ENCODE measurements around the gene DIPK1B.

DIPK1B gene

GRCh38 chr9:136686794-136687711 lies 25.3 kb upstream of the DIPK1B start, which contains the start of gene AGPAT2:
AGPAT2 (minus strand) TSS chr9:136687457; CDS start chr9:136687357, 100 bp downstream.
- peak; percentile 90 for DNase-seq

- DNase-seq, result peak; percentile 46
Observed at GRCh38 chr9:136687721-136688223, 24.6 kb upstream of the DIPK1B start.

DNA sequence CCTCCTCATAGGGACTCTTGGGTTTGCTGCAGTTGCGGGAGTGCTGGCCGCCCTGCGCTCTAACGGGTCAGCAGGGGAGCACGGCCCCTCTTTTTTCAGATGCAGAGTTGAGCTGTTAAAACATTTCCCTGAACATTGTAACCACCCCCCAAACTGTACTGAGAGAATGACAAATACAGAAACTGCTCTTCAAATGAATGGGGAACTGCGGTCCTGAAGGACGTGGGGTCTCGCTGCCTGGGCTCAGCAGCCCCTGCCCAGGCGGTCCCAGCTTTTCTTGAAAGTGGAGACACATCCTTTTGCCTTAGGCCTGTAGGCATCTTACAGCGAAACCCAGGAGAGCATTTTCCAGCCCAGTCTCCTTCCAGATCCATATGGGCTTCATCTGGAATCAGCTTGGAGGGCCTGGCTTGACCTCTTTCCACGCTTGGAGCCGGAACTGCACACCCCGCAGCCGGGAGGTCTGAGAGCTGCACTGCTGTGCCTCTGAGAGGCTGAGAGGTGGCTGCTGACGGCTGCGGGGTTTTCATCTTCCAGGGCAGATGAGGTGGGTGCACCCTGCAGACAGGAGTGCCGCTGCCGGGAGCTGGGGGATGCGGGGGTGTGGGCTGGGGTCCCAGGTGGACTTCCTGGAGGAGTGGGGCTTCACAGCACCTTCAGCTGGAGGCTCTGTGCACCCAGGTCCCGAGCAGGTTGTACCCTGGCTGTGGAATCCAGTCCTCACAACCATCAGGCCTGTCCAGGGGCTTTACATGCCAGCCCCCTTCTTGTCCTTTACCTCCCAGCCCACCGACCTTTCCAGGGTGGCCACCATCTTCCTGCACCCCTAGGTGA lies 23.9 kb upstream of the DIPK1B start:
- DNase-seq, result peak; percentile 35

DNA sequence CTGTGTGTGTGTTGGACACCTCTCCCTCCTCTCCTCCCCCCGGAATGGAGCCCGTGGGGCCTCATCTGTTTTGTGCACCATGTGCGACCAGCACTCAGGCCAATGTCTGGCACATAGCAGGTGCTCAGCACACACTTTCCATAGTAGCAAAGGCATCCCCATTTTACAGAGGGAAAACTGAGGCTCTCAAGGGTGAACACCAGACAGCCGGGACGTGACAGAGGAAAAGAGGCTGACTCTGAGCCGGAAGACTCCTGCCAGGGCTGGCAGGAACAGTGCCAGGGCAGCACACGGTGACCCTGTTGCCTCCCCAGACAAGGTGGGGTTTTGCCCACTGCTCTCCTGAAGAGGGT lies 23.3 kb upstream of the DIPK1B start:
- DNase-seq, result no peak

GRCh38 chr9:136690104-136690805 lies 22.1 kb upstream of the DIPK1B start:
- no peak for DNase-seq

- DNase-seq, result no peak
Observed at GRCh38 chr9:136690806-136691261, 21.5 kb upstream of the DIPK1B start.

DNA sequence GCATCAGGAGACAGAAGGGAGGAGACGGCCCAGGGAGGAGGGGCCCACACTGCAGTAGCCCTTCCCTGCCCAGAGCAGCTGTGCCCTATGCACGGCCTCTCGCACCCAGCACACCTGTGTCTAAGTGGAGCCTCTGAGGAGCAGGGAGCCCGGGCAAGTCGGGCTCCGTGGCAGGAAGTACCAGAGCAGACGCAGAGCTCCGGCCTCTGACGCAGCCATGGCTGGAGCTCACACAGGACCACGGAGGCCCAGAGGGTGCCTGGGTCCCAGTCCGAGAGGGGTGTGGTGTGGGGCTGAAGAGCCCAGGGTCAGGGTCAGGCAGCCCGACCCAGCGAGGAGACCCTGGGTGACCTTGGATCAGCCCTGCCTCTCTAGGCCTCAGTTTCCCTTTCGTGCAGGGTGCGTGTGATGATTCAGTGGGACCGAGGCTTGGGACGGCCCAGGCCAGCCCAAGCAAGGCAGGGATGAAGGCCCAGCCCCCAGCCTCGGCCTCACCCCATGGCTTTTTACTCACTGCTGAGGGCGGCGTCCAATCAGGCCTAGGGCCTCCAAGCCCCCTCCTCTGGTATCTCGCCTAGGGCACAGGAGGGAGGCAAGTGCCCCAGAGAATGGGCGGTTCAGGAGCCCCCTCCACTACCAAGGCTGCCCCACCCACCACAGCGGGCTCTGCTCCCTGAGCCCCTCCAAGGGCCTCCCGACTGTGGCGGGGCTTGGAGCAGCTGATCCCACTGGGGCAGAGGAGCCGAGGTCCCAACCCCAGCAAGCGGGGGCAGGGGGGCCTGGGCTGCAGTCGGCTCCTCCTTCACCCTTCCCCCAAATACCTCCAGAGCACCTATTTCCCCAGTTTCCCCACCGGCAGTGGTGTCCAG lies 20.8 kb upstream of the DIPK1B start:
- DNase-seq, result no peak

DNA sequence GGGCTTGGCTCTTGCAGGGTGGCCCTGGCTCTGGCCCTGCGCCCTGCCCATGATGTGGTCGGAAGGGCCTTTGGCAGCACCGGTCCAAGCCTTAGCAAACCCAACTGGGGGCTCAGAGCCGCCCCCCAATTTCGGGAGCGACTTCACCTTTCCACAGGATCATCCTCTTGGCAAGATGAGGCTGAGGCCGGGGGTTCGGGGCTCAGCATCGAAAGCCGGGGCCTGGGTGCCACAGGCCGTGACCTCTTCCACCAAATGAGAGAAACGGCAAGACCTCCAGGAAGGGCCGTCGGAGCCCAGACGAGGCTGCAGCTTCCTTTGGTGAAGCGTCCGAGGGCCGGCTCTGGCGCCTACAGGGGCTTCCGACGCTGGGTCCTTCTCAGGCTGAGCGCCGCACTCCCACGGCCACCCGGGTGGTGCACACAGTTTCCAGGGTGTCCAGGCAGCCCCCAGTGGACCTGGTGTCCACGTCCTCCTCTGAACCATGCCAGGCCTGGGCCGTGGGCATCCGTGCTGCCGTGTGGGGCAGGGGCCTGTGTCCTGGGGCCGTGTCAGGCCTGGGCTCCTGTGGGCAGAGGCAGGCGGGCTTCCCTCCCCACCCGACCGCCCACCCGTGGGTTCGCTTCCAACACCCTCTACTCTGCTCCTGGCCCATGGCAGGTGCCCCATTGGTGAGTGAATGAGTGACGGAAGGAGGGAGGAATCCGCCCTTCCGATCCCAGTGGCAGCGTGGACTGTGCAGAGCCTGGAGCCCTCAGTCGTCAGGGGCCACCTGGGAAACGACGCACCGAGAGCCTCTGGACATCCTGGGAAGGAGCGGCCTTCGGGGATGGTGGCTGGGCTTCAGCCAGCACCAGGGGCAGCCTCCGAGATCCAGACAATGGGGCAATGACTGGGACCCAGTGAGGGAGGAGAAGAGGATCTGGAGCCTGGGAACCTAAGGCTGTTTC lies 19.9 kb upstream of the DIPK1B start:
- DNase-seq, result no peak

DNA sequence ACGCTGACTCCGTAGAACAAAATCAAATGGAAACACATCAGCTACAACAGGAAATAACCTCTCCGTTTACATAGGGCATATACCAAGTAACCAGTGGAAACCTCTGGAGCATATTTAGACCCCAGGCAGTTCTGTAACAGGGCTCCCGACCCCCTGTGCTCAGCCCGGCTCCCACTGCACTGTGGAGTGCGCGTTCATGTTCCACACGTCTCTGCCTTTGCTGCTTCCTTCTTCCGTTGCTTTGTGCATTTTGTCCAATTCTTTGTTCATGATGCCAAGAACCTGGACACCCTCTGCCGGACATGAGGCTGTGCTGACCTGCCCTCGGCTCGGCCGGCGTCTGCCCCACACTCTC lies 19.3 kb upstream of the DIPK1B start:
- no peak for DNase-seq

DNA sequence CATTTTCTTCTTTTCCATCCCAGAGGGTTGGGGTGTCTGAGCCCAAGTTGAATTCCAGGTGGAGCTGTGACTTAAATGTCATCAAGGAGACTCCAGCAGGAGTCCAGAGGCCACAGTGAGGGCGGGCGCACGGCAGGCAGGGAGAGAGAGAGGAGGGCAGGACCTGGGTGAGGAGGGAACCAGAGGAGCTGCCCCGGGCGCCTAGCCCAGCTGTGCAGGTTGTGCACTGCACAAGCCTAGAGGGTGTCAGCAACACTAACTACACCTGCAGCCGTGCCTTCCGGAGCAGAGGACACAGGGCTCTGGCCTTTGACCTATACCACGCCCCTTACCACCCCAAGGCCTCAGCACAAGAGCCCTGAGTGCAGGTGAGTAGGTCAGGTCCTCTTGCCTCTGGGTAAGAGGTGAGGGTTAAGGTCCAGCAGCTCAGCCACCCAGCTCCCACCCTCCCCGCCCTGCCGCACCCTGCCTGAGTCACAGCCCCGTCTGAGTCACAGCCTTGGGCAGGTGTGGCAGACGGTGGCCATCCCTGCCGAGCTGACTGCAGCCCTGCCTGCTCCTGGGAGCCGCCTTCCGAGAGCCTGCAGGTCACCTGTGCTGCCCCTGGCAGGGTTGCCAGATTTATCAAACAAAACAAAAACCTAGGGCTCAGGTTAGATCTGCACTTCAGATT lies 18.7 kb upstream of the DIPK1B start:
- DNase-seq, result no peak

DNA sequence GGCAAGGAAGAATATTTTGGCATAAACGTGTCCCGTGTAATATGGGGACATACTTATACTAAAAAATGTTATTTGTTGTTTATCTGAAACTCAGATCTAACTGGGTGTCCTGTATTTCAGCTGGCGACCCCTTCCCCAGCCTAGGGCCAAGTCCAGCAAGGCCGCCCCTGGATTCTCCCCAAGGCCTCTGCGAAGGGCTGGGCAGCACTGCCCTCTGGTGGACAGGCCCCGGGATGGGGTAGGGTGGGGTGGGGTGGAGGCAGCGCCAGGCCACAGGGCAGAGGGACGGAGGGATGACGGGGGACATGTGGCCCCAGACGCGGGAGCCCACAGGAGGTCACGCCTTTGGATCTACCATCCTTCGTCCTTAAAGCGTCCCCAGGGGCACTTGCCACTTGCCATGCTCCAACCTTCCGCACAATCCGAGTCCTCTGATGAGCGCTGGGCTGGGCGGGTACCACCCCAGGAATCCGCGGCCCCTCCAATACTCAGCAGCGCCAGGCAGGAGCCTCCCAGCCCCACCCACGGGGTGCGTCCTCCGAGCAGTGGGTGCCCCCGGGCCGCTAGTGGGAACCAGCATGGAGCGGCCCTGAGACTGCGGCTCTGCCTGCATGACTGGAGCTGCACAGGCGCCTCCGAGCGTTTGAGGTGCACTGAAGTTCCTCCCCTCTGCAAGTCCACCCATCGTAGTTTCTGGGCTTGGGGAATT lies 18.1 kb upstream of the DIPK1B start:
- DNase-seq, result peak; percentile 84

- DNase-seq, result no peak
Observed at GRCh38 chr9:136694872-136695247, 17.5 kb upstream of the DIPK1B start.

GRCh38 chr9:136695435-136695895 lies 16.9 kb upstream of the DIPK1B start:
- DNase-seq, result no peak

DNA sequence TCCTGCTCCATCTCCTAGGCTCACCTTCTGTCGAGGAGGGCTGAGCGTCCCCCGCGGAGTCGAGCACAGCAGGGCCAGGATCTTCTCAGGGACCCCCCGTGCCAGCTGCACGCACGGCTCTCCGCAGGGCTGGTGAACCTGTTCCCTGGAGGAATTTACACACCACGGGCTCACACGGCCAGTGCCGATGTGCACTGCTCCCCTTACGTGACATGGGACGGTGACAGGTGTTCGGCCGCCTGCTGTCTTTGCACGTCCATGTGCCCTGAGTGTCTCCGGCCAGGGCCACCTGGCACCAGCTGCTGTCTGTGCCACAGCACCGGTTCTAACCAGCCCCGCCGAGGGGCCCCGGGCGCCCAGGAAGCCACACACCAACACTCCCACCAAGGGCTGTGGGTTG lies 16.4 kb upstream of the DIPK1B start:
- DNase-seq, result no peak

- DNase-seq, result peak; percentile 15
Observed at GRCh38 chr9:136696502-136696901, 15.9 kb upstream of the DIPK1B start.

DNA sequence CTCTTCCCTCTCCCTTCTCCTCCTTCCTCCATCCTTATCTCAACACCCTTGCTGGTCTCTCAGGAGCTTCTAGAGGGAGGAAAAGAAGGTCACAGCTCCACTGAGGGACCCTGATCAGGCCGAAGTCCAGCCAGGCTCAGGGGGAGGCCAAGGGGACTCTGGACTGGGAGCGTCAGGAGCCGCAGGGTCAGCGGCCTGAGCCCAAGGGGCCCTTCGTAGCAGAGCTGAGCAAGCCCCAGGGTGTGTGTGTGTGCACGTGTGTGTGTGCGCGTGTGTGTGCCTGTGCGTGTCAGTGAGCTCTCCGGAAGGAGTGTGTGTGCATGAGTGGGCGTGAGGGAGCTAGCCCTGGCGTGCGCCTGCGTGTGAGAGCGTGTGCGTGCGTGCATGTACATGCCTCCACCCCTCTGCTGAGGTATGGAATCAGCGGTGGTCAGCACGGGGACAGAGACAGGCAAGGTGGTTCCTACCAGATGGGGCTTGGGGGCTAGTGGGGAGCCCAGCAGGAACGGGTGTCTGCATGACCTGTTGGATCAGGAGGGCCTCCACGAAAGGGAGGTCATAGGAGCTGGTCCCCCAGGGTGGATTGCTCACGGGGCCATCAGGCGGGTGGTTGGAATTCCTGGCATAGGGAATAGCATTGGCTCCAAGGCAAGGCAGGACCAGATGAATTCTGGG lies 15.1 kb upstream of the DIPK1B start:
- DNase-seq, result peak; percentile 22

DNA sequence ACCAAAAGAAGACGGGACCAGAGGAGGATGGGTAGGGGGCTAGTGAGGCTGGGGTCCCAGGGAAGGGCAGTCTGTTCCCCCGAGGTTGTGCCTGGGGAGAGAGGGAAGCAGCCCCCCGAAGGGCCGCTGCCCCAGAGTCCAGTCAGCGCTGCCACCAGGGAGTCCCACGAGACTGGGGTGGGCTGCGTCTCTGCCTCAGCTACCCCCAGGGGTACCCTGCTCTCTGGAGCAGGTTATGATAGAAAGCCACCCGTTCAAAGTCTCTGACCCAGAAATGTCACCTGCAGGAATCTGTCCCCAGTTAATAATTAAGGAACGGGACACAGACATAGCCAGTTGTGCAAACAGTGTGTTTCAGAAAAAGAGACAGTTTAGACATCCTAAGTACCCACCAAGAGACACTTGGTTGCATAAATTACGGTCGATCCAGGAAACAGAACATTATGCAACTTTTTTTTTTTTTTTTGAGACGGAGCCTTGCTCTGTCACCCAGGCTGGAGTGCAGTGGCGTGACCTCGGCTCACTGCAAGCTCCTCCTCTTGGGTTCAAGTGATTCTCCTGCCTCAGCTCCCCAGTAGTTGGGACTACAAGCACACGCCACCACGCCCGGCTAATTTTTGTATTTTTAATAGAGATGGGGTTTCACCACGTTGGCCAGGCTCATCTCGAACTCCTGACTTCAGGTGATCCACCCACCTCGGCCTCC lies 14.4 kb upstream of the DIPK1B start:
- DNase-seq, result peak; percentile 77

DNA sequence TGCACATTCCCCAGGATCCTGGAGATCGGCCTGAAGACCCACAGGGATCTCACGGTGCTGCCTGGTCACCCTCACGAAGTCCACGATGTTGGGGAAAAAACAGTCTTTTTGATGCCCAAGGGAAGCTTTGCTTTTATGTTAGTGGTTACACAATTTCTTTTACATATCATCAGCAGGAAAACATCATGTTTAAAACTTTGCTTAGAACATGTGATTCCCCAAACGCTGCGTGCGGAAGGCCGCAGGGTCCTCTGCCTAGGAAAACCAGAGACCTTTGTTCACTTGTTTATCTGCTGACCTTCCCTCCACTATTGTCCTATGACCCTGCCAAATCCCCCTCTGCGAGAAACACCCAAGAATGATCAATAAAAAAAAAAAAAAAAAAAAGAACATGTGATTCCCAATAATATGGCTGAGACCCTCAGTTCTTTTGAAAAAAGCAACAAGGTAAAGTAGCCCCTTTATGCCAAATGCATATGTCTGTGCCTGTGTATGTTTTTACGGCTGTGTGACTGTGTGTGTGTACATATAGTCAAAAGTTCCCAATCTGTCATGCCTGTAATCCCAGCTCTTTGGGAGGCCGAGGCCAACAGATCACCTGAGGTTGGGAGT lies 13.6 kb upstream of the DIPK1B start:
- no peak for DNase-seq

All from hematopoietic multipotent progenitor cell treated with erythropoietin and hydrocortisone succinate and interleukin-3 and kit ligand, for 4 days (in vitro differentiated cells).